GM18907 (cell line): Measurements from ENCODE around the gene CLEC16A.

Source experiments
- ATAC-seq: cut with Tn5 transposase; IDR thresholded peaks from one replicate; pipeline ENCODE4 v1.9.1; 2021; ENCODE audit warnings: mild to moderate bottlenecking, moderate library complexity; ENCODE audit not compliant: unreplicated experiment

CLEC16A gene

GRCh38 chr16:11147754-11148444, 203.5 kb downstream of the CLEC16A start:
- no peak for ATAC-seq

- ATAC-seq = no peak
Observed at GRCh38 chr16:11149011-11149616, 204.8 kb downstream of the CLEC16A start.

GRCh38 chr16:11150190-11150589, 205.8 kb downstream of the CLEC16A start:
- no peak for ATAC-seq

GRCh38 chr16:11151156-11151884, 207.0 kb downstream of the CLEC16A start:
- ATAC-seq = no peak

GRCh38 chr16:11151885-11152629, 207.7 kb downstream of the CLEC16A start:
- no peak for ATAC-seq

- no peak for ATAC-seq
Observed at GRCh38 chr16:11152677-11153331, 208.4 kb downstream of the CLEC16A start.

- no peak for ATAC-seq
Observed at GRCh38 chr16:11155284-11155806, 211.0 kb downstream of the CLEC16A start.

- no peak for ATAC-seq
Observed at GRCh38 chr16:11156401-11156800, 212.0 kb downstream of the CLEC16A start.

GRCh38 chr16:11157143-11157542, 212.8 kb downstream of the CLEC16A start:
- ATAC-seq = no peak

- ATAC-seq = no peak
Observed at GRCh38 chr16:11158018-11158417, 213.7 kb downstream of the CLEC16A start.

- no peak for ATAC-seq
Observed at GRCh38 chr16:11159282-11159681, 214.9 kb downstream of the CLEC16A start.

- no peak for ATAC-seq
Observed at GRCh38 chr16:11160676-11161115, 216.3 kb downstream of the CLEC16A start.

- ATAC-seq = no peak
Observed at GRCh38 chr16:11161439-11161838, 217.1 kb downstream of the CLEC16A start.

- ATAC-seq = no peak
Observed at GRCh38 chr16:11161974-11162373, 217.6 kb downstream of the CLEC16A start.

GRCh38 chr16:11162586-11163268, 218.4 kb downstream of the CLEC16A start:
- ATAC-seq = no peak

GRCh38 chr16:11163761-11164261, 219.4 kb downstream of the CLEC16A start:
- ATAC-seq = no peak

- ATAC-seq = no peak
Observed at GRCh38 chr16:11164482-11165270, 220.3 kb downstream of the CLEC16A start.

- ATAC-seq = no peak
Observed at GRCh38 chr16:11165349-11165748, 221.0 kb downstream of the CLEC16A start.
